Astrocyte of the hippocampus (primary cell): ENCODE data around the gene ASCC3.

ENCODE experiments used
- DNase-seq: peaks from one replicate; pipeline ENCODE4 v3.0.0; 2011; ENCODE audit warnings: low read depth, low spot score

Gene ASCC3

DNA sequence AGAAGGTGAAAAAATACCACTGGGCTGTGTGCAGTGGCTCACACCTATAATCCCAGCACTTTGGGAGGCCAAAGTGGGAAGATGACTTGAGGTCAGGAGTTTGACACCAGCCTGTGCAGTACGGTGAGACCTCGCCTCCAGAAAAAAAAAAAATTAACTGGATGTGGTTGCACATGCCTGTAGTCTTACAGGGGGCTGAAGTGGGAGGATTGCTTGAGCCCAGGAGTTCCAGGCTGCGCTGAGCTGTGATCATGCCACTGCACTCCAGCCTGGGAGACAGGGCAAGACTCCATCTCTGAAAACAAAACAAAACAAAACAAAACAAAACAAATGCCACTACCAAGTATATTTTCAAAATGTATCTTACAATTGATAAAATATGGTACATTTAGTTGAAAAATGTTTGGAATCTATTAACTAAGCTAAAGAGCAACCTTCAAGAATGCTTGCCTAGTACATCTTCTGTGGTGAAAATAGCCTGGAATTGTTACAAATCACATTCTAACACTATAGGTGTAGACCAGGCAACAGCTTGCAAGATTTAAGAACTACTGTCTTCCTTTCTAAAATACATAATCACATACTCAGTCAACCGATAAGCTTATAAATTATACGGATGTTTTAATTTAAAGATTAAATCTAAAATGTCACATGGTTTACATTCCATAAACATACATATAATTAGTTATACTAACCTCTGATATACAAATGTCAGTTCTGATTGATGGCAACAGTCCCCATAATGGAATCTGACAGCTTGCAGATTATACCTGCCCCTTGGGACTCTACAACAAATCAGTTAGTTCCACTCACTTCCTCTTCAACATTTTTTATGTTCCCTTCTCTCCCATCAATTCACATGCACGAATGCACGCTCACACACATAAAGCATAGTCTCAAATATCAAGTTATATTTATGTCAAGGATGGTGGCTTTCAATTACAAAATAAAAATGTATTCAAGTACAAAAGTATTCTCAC lies 150.8 kb downstream of the ASCC3 start:
- no peak for DNase-seq

DNA sequence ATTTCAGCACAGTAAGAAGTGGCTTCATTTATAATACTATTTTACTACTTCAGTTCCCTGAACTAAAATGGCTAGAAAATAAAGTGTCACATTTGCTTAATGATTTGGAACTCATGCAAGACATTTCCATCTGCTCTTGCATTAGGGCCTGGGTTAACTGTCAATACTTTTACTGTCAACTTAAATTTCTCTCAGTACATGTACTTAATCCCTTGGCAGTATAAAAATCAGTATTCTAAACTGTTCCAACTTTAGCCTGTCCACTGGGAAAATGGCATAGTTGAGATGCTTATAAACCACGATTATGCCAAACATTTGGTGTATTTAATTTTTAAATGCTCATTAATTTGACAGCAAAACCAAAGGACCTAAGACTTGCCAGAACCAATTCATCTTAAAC lies 154.5 kb downstream of the ASCC3 start:
- DNase-seq, result peak; percentile 77

- DNase-seq, result peak; percentile 13
These were observed 156.4 kb downstream of the ASCC3 start for GRCh38 chr6:100724696-100725095.

- no peak for DNase-seq
These were observed 156.9 kb downstream of the ASCC3 start for GRCh38 chr6:100724222-100724621.

DNA sequence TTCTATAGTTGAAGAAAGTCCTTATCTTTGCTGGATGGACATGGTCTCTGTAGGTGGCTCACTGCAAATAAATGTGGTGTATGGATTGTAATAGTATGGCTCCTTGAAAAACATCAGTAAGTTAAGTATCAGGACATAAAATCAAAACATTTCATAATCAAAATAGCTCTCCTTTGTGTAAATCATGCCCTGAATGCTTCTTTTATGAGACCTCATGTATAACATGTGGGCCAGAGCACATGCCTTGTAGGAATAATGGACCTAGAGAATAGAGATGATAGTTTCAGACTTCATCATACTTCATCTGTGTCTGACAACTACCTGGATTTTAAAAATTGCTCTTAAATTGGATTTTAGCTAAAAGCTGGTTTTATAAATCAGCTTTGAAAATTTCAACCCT lies 159.9 kb downstream of the ASCC3 start:
- DNase-seq, result no peak

GRCh38 chr6:100719883-100720682 lies 161.0 kb downstream of the ASCC3 start:
- peak; percentile 41 for DNase-seq

- no peak for DNase-seq
These were observed 168.1 kb downstream of the ASCC3 start for GRCh38 chr6:100712997-100713396.

DNA sequence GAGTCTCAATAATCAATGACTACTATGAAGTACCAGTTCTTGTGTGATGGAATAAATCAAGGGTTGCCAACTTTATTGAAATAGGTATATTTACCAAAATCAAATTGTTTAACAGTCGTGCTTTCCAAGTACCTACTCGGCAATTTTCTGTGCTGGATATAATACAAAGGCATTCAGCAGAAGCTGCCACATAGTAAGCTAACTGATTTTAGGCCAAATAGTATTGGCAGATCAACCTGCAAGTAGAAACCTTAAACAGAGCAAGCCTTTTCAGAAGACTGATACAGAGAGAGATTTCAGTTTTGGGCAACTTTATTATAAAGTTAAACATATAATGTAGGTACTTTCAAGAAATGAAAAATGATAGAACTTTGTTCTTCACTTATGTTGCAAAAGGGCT lies 174.6 kb downstream of the ASCC3 start:
- no peak for DNase-seq

GRCh38 chr6:100704961-100705360 lies 176.2 kb downstream of the ASCC3 start:
- DNase-seq, result no peak

DNA sequence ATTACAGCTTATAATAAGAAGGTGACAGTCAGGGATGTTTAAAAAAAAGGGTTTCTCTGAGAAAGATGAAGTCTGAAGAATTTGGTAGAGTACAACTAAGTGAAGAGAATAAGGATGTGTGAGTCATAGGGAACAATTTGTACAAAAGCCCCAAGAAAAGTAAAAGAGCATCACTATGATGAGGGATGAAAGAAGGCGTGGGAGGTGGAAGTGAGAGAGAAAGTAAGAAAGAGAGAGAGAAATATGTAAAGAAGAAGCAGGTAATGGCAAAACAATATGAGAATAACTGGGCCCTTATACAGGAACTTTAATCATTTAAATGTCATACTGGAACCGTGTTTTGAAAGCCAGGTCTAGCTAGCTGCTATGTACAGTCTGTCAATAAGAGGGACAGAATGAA lies 179.4 kb downstream of the ASCC3 start:
- DNase-seq, result no peak

GRCh38 chr6:100700009-100700408 lies 181.1 kb downstream of the ASCC3 start:
- no peak for DNase-seq

DNA sequence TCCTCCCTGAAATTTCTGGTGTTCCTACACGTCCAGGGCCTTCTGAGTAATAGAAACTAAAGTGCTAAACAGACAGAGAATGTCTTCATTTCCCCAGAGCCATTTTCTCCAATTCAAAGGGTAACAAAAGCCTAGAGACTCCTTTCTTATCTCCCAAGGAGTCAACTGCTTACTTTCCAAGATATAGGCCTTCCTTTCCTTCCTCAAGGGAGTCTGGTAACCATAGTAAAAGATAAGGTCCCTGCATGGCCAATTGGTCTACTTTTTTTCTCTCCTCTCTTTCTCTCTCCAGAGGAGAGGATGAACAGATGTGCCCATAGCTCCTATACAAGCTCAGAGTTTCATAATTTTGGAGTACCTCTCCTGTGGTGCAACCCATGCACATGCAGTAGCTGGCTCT lies 185.7 kb downstream of the ASCC3 start:
- DNase-seq, result no peak

DNA sequence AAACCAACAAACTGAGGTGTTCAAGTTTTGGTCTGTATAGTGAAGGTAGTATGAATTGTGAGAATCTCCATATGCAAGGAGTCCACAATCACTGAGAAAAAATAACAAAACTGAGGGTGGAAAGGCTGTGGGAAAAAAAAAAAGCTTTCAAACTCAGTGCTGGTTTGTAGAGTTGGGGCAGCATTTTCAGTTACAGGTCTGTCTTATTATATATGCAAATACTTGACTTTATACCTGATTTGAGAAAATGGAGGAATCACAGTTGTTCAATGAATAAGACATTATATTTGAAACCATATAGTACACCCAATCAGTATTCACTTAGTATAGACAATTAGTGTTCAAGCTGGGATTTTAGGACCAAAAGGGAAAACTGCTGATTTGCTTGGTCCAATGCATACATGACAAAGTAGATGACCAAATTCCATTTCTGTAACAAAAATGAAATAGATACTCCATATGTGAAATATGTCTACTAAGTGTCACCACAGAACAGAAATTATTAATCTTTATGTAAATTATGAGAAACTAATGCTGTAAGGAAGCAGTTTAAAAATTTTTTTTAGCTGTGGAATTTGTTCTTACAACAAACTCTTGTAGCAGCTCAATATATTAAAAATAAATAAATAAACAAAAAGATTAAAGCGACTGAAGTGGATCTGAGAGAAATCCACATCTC lies 187.7 kb downstream of the ASCC3 start:
- DNase-seq, result no peak

GRCh38 chr6:100691972-100692371 lies 189.2 kb downstream of the ASCC3 start:
- DNase-seq, result no peak

GRCh38 chr6:100686216-100686615 lies 194.9 kb downstream of the ASCC3 start:
- no peak for DNase-seq

GRCh38 chr6:100685747-100686146 lies 195.4 kb downstream of the ASCC3 start:
- DNase-seq, result no peak

GRCh38 chr6:100680163-100680562 lies 201.0 kb downstream of the ASCC3 start:
- DNase-seq, result no peak

DNA sequence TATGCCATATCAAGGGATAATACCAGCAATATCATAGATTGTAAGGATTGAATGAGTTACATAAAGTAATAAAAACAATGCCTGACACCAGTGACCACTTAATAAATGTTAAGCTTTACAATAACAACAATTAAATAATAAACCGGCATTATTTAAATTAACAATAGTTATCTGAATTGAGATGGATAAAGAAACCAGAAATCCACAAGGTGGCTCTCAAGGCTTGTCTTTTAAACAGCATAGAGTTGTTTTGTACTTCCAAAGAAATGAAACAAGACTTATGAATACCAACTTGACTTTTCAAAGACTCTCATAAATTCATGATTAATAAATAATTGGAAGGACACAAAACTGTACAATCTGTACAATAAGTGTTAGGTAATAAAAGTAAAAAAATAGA lies 203.1 kb downstream of the ASCC3 start:
- no peak for DNase-seq

- DNase-seq, result no peak
These were observed 203.9 kb downstream of the ASCC3 start for GRCh38 chr6:100677240-100677639.

DNA sequence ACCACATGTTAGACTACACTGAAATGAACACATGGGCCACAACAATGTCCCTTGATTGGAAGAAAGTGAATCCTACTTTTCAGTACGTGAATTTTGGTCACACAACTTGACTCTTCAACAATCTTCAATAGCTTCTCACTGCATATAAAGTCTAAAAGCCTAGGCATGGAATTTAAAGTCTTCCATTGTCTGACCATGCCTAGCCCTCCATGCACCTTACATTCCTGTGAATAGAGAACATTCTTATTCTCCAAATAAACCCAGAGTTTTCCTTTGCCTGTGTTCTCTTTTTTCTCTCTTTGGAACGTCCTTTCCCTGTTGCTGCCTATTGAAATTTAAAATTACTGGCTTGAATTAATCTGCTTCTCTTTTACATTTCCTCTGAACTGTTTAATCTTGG lies 207.5 kb downstream of the ASCC3 start:
- no peak for DNase-seq

DNA sequence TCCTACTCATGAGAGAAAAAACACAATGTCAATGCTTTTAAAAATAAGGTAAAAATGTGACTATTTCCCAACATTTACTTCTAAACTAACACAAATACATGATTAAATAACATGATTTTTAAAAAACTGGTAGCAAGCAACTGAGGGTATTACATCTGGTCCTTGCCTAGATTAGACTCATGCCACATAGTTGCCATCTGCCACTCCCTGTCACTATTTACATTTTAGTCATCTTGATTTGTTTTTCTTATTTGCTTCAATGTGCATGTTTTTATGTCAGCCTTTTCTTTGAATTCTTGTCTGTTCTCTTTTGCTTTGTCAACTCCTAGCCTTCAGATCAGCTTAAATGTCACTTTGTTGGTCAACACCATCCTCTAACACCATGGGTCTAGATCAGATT lies 209.4 kb downstream of the ASCC3 start:
- no peak for DNase-seq

GRCh38 chr6:100670056-100670455 lies 211.1 kb downstream of the ASCC3 start:
- no peak for DNase-seq
